ENCODE data around the gene CEP170B.
"Not testable (repeated sequence)": the region's sequence is repeated elsewhere in the genome, so short reads cannot be mapped to it uniquely, and the experiment has no call there.

CEP170B gene

DNA sequence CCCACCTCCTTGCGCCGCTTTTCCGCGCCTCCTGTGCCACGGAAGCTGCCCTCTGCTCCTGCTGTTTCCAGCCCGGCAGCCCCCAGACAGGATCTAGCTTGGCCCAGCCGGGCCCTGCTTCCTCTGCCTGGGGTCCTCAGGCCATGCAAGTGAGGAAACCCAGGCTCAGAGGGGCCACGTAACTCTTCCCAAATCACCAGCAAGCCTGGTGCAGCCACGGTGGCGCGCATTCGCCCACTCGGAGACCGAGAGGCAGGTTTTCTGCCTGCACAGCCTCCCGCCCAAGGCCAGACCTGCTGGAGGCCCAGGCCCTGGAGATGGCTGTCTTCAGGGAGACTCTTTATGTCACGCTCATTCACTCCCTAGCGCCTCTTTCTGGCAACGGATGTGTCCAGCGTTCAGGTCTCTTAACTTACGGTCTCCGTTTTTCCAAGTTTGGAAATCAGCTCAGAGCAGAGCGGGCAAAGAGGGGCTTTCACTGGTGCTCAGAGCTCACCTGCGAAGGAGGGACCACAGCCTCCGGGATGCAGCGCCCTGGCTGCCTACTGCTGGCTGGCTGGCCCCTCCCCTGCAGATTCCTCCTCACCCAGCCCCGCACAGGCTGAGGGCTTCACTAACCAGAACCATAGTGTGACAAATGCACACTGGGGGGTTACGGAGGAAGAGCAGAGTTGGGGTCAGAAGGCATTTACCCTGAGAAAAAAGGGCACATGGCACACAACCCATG is 20.6 kb upstream of the CEP170B start:
- DNase-seq = no peak

DNA sequence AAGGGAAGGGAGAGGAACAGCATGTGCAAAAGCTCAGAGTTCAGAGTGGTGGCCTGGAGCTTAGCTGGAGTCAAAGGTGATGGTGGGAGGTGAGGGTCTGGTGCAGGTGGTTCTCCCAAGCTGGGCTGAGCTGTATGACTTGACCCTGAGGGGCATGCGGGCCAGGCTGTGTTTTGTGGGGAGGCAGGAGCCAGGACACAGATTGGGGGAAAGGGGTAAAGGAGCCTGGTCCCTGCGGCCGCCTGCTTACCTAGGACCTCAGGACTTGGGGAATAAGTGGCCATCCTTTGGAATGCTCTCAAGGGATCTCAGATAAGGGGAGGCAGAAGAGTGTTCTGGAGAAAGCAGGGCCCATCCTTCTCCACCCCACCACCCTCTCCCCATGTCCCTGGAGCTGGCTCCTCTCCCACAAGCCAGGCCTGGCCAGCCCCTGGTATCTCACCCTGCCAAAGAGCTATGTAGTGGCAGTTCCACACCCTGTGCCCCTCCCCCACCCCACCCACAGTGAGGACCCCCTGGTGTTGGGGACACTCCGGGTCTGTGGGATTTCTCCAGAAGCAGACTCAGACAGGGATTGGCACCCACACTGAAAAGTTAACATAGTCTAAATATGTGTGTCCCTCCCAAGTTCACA is 19.9 kb upstream of the CEP170B start:
- DNase-seq = no peak

DNA sequence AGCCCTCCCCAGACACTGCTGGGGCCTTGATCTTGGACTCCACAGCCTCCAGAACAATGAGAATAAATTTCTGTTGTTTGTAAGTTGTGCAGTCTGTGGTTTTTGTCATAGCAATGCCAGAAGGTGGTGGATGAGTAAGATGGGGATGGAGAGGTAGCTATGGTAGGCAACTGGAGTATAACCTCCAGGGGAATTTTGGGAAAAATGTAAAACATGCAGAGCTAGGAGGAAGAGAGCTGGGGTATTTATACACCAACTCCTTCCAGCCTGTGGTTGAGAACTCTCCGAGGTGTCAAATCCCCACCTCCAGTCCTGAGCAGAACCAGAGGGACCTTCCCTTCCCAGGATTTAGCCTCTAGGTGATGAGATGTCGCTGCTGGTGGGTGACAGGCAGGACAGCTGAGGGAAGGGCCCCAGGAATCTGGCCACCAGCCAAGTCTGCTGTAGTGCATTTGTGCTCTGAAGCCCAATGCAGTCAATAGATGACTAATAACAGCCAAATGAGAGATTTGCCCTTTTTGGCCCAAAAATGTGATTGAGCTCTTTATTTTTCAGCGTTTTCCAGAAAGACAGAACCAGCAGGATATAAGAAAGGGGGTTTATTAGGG is 19.1 kb upstream of the CEP170B start:
- DNase-seq = no peak

DNA sequence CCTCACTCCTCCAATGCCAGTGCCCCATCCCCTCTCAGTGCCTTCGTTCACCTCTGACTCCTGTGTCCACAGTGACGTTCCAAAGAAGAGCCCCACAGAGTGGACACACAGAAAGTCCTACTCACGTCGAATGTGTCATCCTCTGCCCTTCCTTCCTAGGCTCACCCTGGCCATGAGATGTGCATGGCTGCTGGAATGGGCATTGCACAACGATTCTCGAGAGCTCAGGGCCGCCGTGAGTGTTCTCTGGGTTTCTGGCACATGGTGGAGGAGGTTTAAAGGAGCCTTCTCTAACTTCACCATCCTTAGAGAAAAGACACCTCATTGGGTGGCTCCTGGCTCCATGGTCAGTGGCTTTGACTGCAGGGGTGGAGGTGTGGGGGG is 12.8 kb upstream of the CEP170B start:
- no peak for DNase-seq

DNA sequence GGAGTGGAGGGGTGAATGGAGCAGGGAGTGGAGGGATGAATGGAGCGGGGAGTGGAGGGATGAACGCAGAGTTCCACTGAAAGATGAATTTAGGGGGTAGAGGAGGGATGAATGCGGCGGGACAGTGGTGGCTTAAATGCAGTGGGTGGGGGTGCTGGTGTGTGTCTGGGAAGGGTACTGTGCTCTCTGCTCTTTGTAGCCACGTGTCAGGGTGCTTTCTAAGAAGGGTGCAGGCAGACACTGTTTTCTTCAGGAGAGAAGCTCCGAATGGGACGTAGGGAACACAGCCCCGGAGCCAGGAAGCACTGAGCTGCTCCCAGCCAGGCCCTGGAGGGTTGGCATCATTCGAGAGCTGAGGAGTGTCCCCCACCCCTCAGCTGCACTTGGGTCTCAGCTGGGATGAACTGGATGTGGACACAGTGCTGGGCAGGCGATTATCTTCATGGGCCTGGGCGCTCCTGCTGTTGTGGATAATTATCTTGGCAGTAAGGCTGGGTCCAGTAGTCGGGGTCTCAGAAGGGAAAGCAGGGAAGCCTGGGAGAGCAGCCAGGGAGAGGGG is 9.5 kb upstream of the CEP170B start:
- DNase-seq = no peak

DNA sequence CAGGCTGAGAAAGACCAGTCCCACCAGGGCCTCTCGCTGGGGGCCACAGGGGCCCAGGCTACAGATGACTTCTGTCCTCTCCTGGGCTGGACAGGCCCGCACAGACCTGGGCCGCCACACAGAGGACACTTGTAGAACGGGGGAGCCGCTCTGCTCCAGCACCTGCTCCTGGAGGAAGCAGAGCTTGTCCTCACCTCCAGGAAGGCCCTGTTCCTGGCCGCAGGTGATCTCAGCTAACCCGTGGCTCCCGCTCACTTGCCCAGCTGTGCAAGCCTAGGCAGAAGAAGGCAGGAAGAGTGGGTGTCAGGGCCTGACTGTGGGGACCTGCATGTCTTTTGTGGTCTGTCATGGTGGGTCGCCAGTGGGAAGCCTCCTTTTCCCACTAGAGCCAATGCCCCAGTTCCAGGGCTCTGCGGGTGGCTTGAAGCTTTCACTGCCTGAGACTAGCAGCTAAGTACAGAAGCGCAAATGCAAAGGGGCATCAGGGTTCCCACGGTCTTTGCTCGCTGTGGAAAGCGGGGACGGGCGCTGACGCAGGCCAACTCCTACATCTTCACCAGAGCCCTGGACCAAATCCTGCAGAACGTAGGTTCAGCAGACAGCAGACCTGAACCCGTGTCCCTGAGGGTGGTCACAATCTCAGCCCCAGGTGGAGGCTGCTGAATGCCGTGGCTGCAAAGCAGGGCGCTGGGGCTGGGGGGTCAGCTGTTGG is 8.8 kb upstream of the CEP170B start:
- no peak for DNase-seq

DNA sequence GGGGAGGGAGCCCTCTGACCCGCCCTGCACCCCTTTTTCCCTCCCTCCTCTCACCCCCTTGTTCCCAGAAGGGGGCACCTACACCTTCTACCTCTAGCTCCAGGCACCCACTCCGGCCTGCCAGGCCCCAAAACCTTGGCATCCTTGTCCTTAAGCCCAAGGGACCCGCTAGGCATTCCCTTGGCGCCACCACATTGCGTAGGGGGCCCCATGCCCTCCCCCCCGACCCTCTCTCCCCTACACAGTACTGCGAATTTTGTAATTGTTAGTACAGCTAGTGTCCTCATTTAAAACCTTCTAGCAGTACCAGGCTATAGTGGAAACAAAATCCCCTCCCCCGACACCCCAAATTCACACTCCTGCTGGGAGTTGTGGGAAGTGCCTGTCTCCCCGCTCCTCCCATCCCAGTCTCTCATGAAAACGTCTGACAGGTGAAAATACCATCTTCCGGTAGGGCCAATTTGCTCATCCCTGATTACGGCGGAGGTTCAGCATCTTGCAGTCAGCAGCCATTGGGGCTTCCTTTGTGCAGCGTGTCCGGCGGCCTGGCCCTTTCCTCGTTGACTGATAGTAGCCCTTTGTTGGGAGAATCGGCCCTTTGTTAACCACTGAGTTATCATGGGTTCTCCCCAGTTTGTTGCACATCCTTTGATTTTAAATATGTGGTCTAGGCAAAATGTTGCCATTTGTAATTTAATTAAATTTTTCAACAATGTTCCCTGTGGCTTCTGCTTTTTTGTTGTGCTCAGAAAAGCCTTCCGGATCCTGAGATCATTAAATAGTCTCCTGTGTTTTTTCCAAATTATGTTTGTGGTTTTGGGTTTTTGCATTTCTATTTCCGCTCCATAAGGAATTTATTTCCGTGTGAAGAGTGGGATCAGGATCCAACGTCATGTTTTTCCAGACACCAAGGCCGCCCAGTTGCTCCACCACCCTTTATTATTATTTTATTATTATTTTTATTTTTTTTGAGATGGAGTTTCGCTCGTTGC is 7.9 kb upstream of the CEP170B start:
- DNase-seq = no peak

DNA sequence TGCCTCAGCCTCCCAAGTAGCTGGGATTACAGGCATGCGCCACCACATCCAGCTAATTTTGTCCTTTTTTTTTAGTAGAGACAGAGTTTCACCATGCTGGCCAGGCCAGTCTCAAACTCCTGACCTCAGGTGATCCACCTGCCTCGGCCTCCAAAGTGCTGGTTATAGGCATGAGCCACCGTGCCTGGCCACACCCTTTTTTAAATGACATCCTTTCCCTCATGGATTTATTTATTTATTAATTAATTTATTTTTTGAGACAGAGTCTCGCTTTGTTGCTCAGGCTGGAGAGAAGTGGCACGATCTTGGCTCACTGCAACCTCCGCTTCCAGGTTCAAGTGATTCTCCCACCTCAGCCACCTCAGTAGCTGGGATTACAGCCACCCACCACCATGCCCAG is 7.1 kb upstream of the CEP170B start:
- DNase-seq = not testable (repeated sequence)

DNA sequence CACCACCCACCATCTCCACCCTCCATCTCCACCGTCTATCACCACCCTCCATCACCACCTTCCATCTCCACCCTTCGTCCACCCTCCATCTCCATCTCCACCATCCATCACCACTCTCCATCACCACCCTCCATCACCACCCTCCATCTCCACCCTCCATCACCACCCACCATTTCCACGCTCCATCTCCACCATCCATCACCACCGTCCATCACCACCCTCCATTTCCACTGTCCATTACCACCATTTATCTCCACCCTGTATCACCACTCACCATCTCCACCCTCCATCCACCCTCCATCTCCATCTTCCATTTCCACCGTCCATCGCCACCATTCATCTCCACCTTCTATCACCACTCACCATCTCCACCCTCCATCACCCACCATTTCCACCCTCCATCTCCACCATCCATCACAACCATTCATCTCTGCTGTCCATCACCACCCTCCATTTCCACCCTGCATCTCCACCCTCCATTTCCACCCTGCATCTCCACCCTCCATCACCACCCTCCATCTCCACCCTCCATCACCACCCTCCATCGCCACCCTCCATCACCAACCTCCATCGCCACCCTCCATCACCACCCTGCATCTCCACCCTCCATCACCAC is 6.1 kb upstream of the CEP170B start:
- DNase-seq = no peak

DNA sequence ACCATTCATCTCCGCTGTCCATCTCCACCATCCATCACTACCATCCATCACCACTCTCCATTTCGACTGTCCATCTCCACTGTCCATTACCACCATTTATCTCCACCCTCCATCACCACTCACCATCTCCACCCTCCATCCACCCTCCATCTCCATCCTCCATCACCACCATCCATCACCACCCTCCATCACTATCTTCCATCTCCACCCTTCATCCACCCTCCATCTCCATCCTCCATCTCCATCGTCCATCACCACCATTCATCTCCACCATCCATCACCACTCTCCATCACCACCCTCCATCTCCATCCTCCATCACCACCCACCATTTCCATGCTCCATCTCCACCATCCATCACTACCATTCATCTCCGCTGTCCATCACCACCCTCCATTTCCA is 5.2 kb upstream of the CEP170B start:
- no peak for DNase-seq

DNA sequence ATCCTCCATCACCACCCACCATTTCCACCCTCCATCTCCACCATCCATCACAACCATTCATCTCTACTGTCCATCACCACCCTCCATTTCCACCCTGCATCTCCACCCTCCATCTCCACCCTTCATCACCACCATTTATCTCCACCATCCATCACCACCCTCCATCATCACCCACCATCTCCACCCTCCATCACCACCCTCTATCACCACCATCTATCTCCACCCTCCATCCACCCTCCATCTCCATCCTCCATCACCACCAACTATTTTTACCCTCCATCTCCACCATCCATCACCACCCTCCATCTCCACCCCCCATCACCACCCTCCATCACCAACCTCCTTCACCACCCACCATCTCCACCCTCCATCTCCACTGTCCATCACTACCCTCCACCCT is 4.7 kb upstream of the CEP170B start:
- no peak for DNase-seq

DNA sequence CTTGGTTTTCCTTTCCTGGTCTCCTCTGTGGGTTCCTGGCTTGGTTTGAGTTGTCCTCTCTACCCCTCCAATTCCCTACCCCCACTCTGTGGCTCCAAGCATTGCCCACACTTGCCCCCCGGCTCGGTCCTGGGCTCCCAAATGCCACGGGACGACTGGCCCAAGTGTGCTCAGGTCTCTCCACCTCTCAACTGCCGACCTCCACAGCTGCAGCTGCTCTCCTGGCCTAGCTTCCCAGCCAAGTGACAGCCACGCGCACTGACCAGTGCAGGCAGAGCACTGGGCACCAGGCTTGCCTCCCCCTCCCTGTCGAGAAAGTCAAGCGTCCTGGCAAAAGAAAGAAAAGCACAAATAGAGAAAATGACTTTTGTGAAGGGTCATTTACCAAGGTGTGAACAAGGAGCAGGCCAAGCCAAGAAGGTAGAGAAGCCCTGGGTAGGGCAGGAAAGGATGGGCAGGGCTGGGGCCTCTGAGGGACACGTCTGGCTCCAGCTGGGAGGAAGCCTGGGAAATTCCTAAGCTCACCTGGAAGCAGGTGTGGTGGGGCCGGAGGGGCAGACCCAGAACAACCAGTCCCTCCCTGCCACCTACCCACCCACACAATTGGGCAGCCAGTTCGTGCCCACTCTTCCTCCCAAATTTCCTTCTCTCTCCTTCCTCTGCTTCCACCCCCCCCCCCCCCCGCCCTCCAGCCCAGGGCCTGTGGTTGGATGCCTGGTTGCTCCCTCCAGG is 1.8 kb upstream of the CEP170B start:
- DNase-seq = no peak

DNA sequence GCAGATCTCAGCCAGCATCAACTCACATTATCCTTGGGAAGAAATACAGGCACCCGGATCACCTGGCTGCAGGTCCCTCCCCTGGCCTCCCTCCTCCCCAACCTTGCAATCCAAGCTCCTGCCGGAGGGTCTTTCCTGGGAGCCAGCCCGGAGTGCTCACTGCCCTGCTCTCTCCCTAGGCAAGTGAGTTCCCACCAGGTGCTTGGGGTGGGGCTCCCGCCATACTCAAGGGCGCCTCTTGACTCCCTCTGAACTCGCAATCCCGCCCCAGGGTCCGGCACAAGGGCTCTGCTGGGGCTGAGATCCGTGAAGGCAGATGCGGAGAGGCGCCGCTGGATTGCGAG is 1.2 kb upstream of the CEP170B start:
- no peak for DNase-seq

DNA sequence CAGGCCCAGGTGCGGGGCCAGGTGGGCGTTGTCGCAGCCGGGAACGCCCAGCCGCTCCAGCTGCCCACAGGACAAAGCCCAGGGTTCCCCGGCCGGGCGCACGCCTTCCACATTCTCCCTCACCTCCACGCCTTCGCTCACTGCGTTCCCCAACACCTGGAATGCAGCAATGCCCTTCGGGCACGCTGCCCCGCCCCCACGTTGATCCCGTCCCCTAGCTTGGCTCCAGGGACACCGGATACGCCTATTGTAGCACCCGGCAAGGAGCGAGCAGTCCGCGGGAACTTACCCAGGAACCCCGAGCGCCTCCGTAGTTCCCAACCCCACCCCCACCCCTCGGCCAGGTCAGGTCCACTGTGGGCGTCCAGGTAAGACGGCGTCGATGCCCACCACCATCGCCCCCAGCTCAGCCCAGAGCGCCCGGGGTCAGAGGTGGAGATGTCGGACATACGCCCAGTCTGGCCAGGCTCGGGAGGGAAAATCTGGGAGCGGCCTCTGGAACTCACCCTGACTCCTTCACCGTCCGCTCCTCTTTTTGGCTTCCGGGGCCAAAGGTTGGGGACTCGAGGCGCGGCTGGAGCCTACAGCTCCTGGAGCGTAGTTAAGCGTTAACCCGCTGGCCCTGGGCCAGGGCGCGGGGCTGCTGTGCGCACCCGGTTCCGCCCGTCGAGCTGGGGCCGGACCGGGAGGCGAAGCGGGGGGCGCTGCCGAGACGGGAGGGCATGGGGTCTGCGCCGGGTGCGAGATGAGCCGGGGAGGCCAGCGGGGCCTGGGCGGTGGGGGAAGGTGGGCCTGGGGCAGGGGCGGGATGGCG is 594 bp upstream of the CEP170B start:
- DNase-seq = no peak

DNA sequence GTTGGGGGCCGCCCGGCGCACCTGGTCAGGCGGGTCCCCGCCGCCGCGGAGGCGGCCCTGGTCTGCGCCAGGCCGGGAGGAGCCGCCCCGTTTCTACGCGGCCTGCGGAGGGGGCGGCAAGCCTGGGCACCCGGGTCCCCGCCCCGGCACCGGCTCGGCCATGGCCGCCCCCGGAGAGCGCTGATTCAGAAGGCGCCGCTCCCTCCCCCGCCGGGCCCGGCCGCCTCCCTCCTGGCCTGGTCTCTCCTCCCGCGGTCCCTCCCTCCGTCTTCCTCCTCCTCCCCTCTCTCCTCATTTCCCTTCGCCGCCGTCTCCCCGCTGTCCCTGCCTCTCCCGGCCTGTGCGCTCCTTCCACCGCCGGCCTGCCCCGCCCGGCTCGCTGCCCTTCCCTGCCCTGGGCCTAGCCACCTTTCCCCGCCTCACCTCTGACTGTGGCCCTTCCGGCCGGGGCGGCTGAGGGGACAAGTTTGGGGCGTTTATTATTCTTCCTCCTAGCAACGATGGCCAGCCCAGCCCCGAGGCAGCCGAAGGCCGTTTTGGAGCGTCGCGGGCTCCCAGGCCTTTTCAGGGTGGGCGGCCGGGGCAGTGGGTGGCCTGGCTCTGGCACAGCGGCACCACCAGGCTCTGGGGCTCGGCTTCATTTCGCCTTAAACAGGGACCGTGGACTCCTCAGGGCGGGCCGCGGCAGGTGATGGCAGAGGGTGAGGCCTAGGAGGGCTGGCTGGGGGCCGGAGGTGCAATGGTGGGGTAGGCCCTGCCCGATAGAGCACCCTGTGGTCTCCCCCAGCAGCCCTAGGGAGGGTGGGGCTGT is 768 bp downstream of the CEP170B start:
- no peak for DNase-seq

DNA sequence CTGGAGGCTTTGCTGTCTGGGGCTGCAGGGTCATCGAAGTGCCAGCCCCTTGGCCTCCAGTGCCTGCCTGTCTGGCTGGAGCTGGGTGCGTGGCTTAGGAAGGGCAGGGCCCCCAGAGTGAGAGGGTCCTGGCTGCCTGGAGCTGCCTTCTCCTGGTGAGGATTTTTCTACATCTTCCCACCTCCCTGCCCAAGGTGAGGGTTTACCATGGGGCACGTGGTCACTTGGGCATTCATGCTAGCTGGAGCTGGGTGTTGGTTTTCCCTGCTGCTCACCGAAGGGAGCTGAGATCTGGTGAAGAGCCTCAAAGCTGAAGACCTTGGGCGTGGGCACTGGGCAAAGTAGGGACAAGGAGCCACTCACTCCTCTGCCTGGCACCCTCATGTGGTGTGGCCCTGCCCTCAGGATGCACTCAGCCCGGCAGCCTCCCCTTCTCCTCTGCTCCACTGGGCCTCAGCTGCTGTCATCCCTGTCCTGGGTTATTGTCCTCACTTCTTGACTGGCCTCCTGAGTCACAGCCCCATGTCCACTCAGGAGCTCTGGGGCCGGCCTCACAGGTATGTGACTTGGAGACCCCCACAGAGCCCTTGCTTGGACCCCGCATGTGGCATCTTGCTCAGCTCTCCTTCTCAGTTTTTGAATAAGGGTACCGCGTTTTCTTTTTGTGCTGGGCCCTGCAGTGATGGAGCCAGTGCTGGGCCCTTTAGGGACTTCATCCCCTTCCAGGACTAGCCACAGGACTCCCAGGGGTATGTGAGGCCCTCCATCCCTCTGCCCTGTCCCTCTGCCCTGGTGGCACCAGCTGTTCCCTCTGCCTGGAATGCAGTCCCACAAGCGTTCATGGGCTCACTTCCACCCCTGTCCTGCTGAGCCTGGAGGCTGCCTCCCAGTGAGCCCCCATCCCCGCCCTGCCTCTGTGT is 1.6 kb downstream of the CEP170B start:
- no peak for DNase-seq

DNA sequence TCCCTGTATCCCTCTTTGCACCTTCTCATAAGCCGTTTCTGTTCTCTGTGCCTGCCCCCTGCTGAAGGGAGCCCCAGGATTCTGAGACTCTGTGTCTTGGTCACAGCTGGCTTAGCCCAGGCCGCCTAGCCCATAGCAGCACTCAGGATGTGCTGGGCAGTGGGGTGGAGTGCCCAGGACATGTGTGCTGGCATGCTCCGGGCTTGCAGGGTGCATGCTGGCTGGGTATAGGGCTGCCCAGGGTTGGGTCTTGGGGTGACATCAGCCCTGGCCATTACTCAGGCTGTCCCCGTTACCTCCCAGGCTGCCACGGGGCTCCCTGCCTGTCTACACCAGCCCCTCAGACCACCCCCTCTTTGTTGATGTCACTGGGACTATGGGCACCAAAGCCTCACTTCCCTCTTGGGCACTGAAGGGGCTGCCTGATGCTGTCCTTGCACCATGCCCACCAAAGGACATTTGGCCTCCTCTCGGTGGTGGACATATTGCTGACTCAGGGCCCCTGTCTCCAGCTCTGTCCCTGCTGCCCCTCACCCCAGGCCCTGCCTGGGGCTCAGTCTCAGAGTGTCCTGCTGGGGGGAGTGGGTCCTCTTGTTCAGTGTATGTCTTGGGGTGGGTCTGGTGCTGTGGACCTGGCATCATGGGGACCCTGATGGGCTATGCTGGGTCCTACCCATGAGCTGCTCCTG is 2.4 kb downstream of the CEP170B start:
- DNase-seq = no peak
